NT2/D1 (cell line): ENCODE data around the gene SMPX.

Experiments
- DNase-seq: peaks from one replicate; pipeline ENCODE4 v3.0.0-alpha.2; 2011; ENCODE audit warnings: low read depth, low spot score
- H3K27me3 ChIP-seq: 2 replicates; pipeline ENCODE4 v1.6.0; 2011; ENCODE audit warnings: mild to moderate bottlenecking; ENCODE audit not compliant: insufficient read length, insufficient read depth
- H3K36me3 ChIP-seq: 2 replicates; pipeline ENCODE4 v1.6.1; 2011; ENCODE audit warnings: mild to moderate bottlenecking, low read length, mixed read lengths; ENCODE audit not compliant: insufficient read depth, insufficient read length
- H3K4me1 ChIP-seq: 2 replicates; pipeline ENCODE4 v1.5.1; 2011; ENCODE audit not compliant: insufficient read depth, insufficient read length
- H3K4me3 ChIP-seq: 2 replicates; pipeline ENCODE4 v1.5.1; 2011; ENCODE audit warnings: low read depth; ENCODE audit not compliant: insufficient read length
- H3K9ac ChIP-seq: 2 replicates; pipeline ENCODE4 v1.6.0; 2011; ENCODE audit warnings: low read depth; ENCODE audit not compliant: insufficient read length
- H3K9me3 ChIP-seq: 2 replicates; pipeline ENCODE4 v1.5.1; 2011; ENCODE audit warnings: mild to moderate bottlenecking, low read length; ENCODE audit not compliant: insufficient read depth
- SUZ12 ChIP-seq: IDR thresholded peaks from 2 replicates; pipeline ENCODE4 v1.6.1; 2011; ENCODE audit not compliant: insufficient read length, insufficient read depth; ENCODE audit errors: extremely low read depth
- YY1 ChIP-seq: IDR thresholded peaks from 2 replicates; pipeline ENCODE4 v1.6.1; 2011; ENCODE audit not compliant: insufficient read length, insufficient read depth
- ZNF274 ChIP-seq: IDR thresholded peaks from 2 replicates; pipeline ENCODE4 v1.6.1; 2011; ENCODE audit warnings: mild to moderate bottlenecking, low read depth, low read length

The SMPX gene

GRCh38 chrX:21757960-21758359 is at the start of gene SMPX:
TSS of gene SMPX (minus strand) at chrX:21758116. CDS start at chrX:21754290, 3,826 bp downstream.
- H3K27me3 ChIP-seq: no peaks in the 10 kb centered on the region
- H3K9me3 ChIP-seq: no peaks in the 10 kb centered on the region
- no peaks in the 10 kb centered on the region for H3K4me1 ChIP-seq
- no peak within 1 kb of the TSS for H3K9ac ChIP-seq
- DNase-seq: no peak
- H3K4me3 ChIP-seq: no peak within 1 kb of the TSS
- H3K36me3 ChIP-seq: no peaks in the 10 kb centered on the region
- TF ChIP-seq ZNF274 (no peak), YY1 (no peak), SUZ12 (no peak)

GRCh38 chrX:21806691-21807090 is 48.8 kb upstream of the SMPX start:
- Histone ChIP-seq H3K4me3 (no peak overlapping the region), H3K4me1 (no peaks in the 10 kb centered on the region), H3K36me3 (no peaks in the 10 kb centered on the region), H3K9me3 (peaks cover 6% of the 10 kb centered on the region), H3K9ac (no peak overlapping the region), H3K27me3 (no peaks in the 10 kb centered on the region)
- no peak for DNase-seq
- no peak for TF ChIP-seq YY1
- no peak for TF ChIP-seq SUZ12
- no peak for TF ChIP-seq ZNF274

- no peak overlapping the region for H3K9ac ChIP-seq
- no peaks in the 10 kb centered on the region for H3K9me3 ChIP-seq
- H3K4me3 ChIP-seq: no peak overlapping the region
- H3K4me1 ChIP-seq: no peaks in the 10 kb centered on the region
- no peaks in the 10 kb centered on the region for H3K27me3 ChIP-seq
- no peak for DNase-seq
- TF ChIP-seq SUZ12: no peak
- no peak for TF ChIP-seq ZNF274
- no peak for TF ChIP-seq YY1
- no peaks in the 10 kb centered on the region for H3K36me3 ChIP-seq
These were observed 44.9 kb upstream of the SMPX start for GRCh38 chrX:21802839-21803238.

- H3K36me3 ChIP-seq: no peaks in the 10 kb centered on the region
- H3K9ac ChIP-seq: no peak overlapping the region
- H3K9me3 ChIP-seq: no peaks in the 10 kb centered on the region
- no peak for TF ChIP-seq SUZ12
- TF ChIP-seq YY1: no peak
- TF ChIP-seq ZNF274: no peak
- H3K27me3 ChIP-seq: no peaks in the 10 kb centered on the region
- DNase-seq: no peak
- no peak overlapping the region for H3K4me3 ChIP-seq
- H3K4me1 ChIP-seq: no peaks in the 10 kb centered on the region
These were observed 44.2 kb upstream of the SMPX start for GRCh38 chrX:21802054-21802670.

- Histone ChIP-seq H3K4me1 (no peaks in the 10 kb centered on the region), H3K9me3 (no peaks in the 10 kb centered on the region), H3K36me3 (no peaks in the 10 kb centered on the region), H3K27me3 (no peaks in the 10 kb centered on the region), H3K4me3 (no peak overlapping the region), H3K9ac (no peak overlapping the region)
- DNase-seq: no peak
- TF ChIP-seq SUZ12 (no peak), ZNF274 (no peak), YY1 (no peak)
These were observed 42.4 kb upstream of the SMPX start for GRCh38 chrX:21800344-21800770.

- no peak for DNase-seq
- Histone ChIP-seq H3K9me3 (no peaks in the 10 kb centered on the region), H3K4me1 (no peaks in the 10 kb centered on the region), H3K27me3 (no peaks in the 10 kb centered on the region), H3K4me3 (no peak overlapping the region), H3K9ac (no peak overlapping the region), H3K36me3 (no peaks in the 10 kb centered on the region)
- TF ChIP-seq SUZ12: no peak
- TF ChIP-seq YY1: no peak
- no peak for TF ChIP-seq ZNF274
These were observed 41.9 kb upstream of the SMPX start for GRCh38 chrX:21799767-21800166.

GRCh38 chrX:21798677-21799219 is 40.8 kb upstream of the SMPX start:
- TF ChIP-seq ZNF274: no peak
- no peak for TF ChIP-seq SUZ12
- TF ChIP-seq YY1: no peak
- H3K4me1 ChIP-seq: no peaks in the 10 kb centered on the region
- no peaks in the 10 kb centered on the region for H3K9me3 ChIP-seq
- no peak for DNase-seq
- no peak overlapping the region for H3K9ac ChIP-seq
- H3K4me3 ChIP-seq: no peak overlapping the region
- no peaks in the 10 kb centered on the region for H3K36me3 ChIP-seq
- H3K27me3 ChIP-seq: no peaks in the 10 kb centered on the region
